Retinal pigment epithelial cell (primary cell): Measurements from ENCODE around the gene BST2.

Experiments used
- DNase-seq: peaks from one replicate; pipeline ENCODE4 v3.0.0-alpha.2; 2010; ENCODE audit warnings: low read depth
- H3K4me3 ChIP-seq: 2 replicates; pipeline ENCODE4 v1.5.1; 2011; ENCODE audit warnings: mild to moderate bottlenecking, low read length, control low read depth, moderate library complexity
- TF ChIP-seq, protein P1 (sequence below): conservative IDR thresholded peaks from 2 replicates; pipeline ENCODE4 v1.5.1; 2011; ENCODE audit warnings: low read depth, low read length, control low read depth, inconsistent platforms

The BST2 gene

DNA sequence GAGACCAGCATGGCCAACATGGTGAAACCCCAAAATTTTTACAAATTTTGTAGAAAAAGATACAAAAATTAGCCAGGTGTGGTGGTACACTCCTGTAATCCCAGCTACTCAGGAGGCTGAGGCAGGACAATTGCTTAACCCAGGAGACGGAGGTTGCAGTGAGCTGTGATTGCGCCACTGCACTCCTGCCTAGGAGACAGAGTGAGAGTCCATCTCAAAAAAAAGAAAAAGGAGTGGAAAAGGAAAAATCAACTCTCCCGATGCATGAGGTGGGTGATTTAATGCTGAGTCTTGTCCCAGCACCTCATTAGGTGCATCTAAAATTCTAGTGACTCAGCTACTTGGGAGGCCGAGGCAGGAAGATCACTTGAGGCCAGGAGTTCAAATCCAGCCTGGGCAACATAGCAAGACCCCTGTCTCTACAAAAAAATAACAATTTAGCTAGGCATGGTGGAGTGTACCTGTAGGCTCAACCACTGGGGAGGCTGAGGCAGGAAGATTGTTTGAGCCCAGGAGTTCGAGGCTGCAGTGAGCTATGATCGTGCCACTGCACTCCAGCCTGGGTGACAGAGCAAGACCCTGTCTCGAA is 48.3 kb downstream of the BST2 start:
- no peak overlapping the region for H3K4me3 ChIP-seq
- DNase-seq: no peak
- TF ChIP-seq, protein P1, sequence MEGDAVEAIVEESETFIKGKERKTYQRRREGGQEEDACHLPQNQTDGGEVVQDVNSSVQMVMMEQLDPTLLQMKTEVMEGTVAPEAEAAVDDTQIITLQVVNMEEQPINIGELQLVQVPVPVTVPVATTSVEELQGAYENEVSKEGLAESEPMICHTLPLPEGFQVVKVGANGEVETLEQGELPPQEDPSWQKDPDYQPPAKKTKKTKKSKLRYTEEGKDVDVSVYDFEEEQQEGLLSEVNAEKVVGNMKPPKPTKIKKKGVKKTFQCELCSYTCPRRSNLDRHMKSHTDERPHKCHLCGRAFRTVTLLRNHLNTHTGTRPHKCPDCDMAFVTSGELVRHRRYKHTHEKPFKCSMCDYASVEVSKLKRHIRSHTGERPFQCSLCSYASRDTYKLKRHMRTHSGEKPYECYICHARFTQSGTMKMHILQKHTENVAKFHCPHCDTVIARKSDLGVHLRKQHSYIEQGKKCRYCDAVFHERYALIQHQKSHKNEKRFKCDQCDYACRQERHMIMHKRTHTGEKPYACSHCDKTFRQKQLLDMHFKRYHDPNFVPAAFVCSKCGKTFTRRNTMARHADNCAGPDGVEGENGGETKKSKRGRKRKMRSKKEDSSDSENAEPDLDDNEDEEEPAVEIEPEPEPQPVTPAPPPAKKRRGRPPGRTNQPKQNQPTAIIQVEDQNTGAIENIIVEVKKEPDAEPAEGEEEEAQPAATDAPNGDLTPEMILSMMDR: no peak

DNA sequence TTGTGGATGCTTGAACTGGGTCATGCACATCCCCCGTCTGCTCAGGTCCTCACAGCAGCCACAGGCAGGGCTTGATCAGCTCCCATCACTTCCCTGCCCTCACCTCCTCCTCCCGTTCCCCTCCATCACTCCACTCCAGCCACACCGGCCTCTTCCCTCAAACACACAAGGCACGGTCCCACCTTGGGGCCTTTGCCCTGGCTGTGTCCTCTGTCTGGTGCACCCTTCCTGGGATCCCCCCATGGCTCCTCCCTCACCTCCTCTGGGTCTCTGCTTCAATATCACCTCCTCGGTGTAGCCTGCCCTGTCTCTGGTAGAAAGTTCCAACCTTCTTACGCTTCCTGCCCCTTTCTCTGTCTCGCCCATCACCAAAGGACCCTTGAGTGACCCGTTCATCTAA is 52.0 kb downstream of the BST2 start:
- TF ChIP-seq, protein P1: no peak
- H3K4me3 ChIP-seq: no peak overlapping the region
- DNase-seq: no peak
